Pulmonary artery endothelial cell (primary cell): ENCODE data around the gene TESK2. TPM values are rescaled to one million over a fixed set of nuclear protein-coding genes. Genes with fewer than 3 reads are reported as not detected.

Experiments
- DNase-seq: peaks from one replicate; pipeline ENCODE4 v3.0.0-alpha.2; 2011; ENCODE audit warnings: low read depth, low spot score
- total RNA-seq: library from RNA; depleted of rRNA; stranded (reverse); fragments of >200 nt; gene quantifications from 2 replicates; pipeline ENCODE4 v1.2.3, GENCODE V29; 2014

The TESK2 gene
- total RNA-seq, 1 donor from 2014 or later: 1.5 TPM

DNA sequence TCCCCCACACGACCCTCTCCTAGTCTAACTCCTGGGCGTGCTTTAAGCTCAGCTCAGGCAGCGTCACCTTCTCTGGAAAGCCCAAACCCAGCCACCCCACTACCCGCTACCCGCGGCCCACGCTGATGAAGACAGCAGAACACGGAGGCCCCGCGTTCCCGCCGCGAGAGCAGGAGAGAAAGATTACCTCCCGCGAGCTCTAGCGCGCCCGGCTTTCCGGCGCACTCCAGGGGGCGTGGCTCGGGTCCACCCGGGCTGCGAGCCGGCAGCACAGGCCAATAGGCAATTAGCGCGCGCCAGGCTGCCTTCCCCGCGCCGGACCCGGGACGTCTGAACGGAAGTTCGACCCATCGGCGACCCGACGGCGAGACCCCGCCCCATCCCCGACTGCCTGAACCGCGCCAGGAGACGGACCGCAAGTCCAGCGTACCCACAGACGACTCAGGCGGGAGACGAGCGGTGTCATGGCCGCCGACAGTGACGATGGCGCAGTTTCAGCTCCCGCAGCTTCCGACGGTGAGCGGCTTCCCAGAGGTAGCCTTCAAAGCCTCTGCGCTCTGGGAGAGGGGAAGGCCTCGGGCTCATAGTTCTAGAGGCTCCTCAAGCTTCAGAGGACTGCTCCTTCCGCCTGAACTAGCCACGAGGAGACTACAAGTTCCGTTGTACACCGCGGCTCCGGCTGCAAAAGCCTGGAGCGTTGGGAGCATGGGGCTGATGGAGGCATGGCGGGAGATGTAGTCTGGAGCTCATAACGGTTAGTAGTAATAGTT lies 151.0 kb downstream of the TESK2 start, which contains the start of the genes MUTYH and TOE1:
TSS of gene MUTYH (minus strand) at position 652 of the 770 bp plus-strand sequence. CDS start 5,935 bp downstream, outside the sequence.
TSS of gene TOE1 (plus strand) at position 382 of the 770 bp plus-strand sequence. CDS start at position 465, 83 bp downstream.
- DNase-seq: peak; percentile 75

DNA sequence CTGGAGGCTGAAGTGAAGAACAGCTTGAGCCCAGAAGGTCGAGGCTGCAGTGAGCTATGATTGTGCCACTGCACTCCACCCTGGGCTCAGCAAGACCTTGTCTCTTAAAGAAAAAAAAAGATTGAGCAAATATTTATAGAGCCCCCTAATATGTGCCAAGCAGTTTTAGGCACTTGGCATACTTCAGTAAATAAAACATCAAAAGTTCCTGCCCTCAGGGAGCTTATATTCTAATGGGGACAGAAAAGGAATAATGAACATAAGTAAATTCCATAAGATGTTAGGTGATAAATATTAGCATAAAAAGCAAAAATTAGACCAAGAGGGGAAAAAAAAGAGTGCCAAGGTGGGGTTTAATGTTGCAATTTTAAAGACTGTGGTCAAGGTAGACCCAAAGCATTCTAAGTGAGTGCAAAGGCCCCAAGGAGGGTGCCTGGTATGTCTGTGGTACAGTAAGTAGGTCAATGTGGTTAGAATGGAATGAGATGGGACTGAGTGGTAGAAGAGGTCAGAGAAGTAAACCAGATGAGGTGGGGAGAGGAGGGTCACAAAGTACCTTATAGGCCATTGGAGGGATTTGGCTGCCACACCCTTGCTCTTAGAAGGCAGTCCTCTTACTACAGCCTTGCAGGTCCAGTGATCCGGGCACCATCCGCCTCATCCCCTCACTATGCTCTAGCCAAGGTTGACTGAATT lies 153.2 kb downstream of the TESK2 start:
- no peak for DNase-seq

- DNase-seq: no peak
Measured at GRCh38 chr1:45335855-45336324, 155.1 kb downstream of the TESK2 start.

DNA sequence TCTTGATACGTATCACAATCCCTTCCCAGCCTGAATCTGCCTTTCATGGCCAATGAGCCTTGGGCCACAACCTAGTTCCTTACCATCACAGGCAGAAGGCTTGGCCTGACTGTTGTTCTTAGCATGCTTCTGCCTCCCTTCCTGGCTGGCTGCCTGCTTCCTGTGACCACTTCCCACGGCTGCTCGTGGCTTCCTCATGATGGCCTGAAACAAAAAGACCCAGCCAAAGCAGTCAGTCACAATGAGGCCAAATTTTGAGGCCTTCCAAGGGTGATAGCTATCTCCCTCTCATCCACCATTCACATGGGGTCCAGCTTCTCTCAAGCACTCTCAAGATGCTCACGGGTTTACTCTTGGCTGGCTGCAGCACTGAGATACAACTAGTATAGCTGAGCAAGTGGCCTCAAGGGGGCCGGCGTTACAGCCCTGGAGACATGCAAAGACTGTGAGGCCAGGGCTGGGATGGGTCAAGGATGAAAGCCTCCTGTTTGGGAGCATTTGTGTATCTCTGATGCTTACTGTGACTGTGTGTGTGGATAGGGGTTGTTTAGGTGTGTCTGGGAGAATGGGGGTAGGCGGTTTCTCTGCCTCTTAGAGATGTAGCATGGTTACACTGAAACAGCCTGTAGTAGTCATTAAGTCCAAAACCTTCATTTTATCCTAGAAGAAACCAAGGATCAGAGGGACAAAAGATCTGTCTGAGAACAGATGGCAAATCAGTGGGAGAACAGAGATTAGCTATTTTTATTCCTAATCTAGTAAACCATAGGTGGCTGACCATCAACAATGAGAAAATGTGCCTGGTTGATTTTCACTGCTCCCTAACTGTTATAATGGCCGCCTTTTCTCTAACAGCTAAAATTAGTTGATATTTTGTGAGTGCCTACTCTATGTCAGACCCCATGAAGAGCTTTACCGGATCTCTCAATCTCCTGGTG lies 156.4 kb downstream of the TESK2 start:
- peak; percentile 30 for DNase-seq

GRCh38 chr1:45332346-45332720 lies 158.6 kb downstream of the TESK2 start:
- no peak for DNase-seq

DNA sequence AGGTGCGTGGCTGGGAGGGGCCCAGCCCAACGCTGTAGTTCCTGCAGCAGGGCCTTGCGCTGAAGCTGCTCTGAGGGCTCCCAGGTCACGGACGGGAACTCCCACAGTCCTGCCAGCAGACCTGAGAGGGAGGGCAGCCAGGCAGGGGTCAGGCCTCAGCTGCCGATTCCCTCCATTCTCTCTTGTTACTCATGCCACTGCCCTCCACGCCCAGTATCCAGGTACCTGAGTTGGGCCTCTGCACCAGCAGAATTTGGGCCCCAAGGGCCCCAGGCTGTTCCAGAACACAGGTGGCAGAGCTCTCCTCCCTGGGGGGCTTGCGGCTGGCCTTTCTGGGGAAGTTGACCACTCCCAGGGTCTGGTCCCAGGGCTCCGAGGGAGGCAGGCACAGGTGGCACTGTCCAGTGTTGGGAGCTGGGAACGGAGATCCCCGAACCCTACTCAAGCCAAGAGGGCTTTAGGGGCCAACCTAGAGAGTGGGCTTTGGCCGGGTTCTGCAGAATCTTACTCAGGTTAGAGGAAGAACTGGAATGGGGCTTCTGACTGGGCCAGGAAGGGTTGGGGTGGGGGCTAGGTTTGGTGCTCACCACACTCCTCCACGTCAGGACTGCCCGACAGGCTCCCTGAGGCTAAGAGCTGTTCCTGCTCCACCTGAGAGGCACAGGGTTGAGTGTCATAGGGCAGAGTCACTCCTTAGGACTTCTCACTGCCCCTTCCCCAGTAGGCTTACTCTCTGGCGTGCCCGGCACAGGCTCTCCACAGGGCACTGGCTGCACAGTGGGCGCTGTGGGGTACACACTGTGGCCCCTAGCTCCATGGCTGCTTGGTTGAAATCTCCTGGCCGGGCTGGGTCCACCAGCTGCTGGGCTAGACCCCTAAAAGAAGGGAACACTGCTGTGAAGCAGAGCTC lies 159.3 kb downstream of the TESK2 start:
- no peak for DNase-seq

DNA sequence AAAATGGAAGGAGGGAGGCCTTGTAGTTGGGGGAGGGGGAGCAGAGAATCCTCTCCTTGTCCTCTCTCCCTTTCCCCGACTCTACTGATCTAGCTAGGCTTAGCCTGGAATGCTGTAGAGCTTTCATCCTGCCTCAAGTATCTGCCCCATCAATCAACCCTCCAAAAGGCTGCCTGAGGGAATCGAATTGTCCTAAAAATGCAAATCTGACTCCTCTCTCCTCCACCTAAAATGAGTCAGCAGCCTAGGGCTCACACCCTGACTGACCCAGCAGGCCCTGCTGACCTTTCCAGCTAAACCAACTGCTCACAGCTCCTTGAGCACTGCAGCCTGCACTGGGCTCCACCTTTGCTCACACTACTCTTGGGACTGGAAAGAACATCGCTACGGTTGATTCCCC lies 161.5 kb downstream of the TESK2 start:
- no peak for DNase-seq

- DNase-seq: no peak
Measured at GRCh38 chr1:45328680-45329079, 162.3 kb downstream of the TESK2 start.

GRCh38 chr1:45327644-45328515 lies 163.1 kb downstream of the TESK2 start:
- no peak for DNase-seq

GRCh38 chr1:45326627-45327623 lies 164.0 kb downstream of the TESK2 start, which contains the start of gene HPDL:
Gene HPDL, plus strand, starts transcription at chr1:45326895. Its CDS starts 254 bp downstream, at chr1:45327149.
- DNase-seq: no peak

DNA sequence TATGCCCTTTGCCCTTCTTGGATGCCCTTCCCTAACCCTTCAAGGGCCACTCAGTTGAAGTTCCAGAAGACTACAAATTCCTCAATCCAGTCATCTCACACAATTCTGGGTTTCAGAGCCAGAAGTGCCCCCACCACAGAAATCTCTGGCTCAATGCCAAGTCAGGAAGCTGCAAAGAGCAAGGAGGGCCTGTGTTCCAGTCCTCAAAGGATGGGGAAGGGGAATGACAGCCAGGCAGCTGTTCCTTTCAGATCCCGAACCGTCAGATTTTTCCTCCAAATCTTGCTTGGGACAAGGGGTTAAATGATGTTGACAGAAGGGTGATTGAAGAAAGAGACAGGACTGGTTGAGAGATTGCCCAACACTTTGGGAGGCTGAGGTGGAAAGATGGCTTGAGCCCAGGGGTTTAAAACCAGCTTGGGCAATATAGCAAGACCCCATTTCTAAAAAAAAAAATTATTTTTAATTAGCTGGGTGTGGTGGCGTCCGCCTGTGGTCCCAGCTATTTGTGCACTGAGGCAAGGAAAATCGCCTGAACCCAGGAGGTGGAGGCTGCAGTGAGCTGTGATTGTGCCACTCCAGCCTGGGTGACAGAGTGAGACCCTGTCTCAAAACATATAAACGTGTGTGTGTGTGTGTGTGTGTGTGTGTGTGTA lies 165.0 kb downstream of the TESK2 start:
- no peak for DNase-seq

- DNase-seq: no peak
Measured at GRCh38 chr1:45322486-45323040, 168.4 kb downstream of the TESK2 start.

GRCh38 chr1:45321444-45321843 lies 169.5 kb downstream of the TESK2 start:
- no peak for DNase-seq

- DNase-seq: no peak
Measured at GRCh38 chr1:45319761-45320160, 171.2 kb downstream of the TESK2 start.

DNA sequence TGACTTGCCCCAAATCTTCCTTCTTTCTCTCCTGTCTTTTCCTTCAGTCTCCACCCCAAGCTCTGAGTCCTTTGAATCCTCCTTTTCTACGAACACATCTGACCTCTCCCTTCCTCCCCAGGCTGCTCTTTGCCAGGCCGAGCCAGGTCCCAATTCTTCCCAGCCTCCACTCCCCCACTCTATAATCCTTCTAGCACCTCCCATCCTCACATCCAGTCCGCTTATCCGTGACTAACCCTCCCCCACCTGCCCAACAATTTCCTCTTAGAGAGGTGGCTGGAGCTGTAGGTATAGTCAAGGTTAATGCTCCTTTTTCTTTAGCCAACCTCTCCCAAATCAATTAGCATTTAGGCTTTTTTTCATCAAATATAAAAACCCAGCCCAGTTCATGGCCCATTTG lies 173.8 kb downstream of the TESK2 start:
- DNase-seq: no peak

GRCh38 chr1:45314266-45314665 lies 176.7 kb downstream of the TESK2 start:
- no peak for DNase-seq

GRCh38 chr1:45306905-45307304 lies 184.1 kb downstream of the TESK2 start:
- DNase-seq: no peak
